IPS-18a (cell line): ENCODE measurements around the gene TFF3.

Experiments
- H3K27ac ChIP-seq: one replicate; pipeline ENCODE4 v1.5.1; 2013; ENCODE audit warnings: low read length
- H3K27me3 ChIP-seq: one replicate; pipeline ENCODE4 v1.6.1; 2013; ENCODE audit warnings: mild to moderate bottlenecking, low read length; ENCODE audit not compliant: control insufficient read depth, insufficient read depth
- H3K36me3 ChIP-seq: one replicate; pipeline ENCODE4 v1.6.1; 2013; ENCODE audit warnings: low read depth, low read length; ENCODE audit not compliant: control insufficient read depth
- H3K4me1 ChIP-seq: one replicate; pipeline ENCODE4 v1.6.1; 2013; ENCODE audit warnings: low read depth, low read length; ENCODE audit not compliant: control insufficient read depth
- H3K4me3 ChIP-seq: one replicate; pipeline ENCODE4 v1.5.1; 2013; ENCODE audit warnings: low read length
- H3K9ac ChIP-seq: one replicate; pipeline ENCODE4 v1.6.1; 2013; ENCODE audit warnings: mild to moderate bottlenecking, low read length, moderate library complexity
- H3K9me3 ChIP-seq: one replicate; pipeline ENCODE4 v1.6.1; 2013; ENCODE audit warnings: low read depth, low read length; ENCODE audit not compliant: control insufficient read depth

Gene TFF3, protein sequence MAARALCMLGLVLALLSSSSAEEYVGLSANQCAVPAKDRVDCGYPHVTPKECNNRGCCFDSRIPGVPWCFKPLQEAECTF

DNA sequence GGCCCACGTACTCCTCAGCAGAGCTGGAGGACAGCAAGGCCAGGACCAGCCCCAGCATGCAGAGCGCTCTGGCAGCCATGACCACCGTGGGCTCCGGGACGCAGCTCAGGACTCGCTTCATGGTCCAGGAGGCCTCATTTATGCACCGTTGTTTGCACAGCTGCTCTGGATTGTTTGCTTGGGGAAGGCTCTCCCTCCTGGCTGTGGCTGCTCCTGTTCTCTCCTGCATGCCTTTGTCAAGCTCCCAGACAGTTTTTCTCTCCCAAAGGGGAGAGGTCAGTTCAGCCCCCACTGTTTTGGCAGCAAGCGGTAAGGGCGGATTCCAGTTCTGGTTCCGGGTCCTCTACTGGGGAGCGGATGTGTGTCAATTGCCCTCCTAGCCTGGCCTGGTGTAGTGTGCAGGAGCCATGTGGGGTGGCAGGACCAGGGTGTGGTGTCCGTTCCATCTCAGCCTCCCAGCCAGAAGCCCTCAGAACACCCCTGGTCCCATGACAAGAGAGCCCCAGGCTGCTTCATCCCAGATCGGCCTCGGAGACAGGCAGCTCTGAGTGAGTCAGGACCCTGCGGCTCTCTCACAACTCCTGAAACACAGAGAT lies at the start of gene TFF3:
TFF3 (minus strand) TSS at position 114 of the 596 bp plus-strand sequence; CDS start at position 79, 35 bp downstream.
- Histone ChIP-seq H3K27me3 (peaks cover 2% of the 10 kb centered on the region), H3K4me3 (no peak within 1 kb of the TSS), H3K27ac (no peak within 1 kb of the TSS), H3K9me3 (no peaks in the 10 kb centered on the region), H3K9ac (no peak within 1 kb of the TSS), H3K4me1 (peaks cover 30% of the 10 kb centered on the region), H3K36me3 (no peaks in the 10 kb centered on the region)

DNA sequence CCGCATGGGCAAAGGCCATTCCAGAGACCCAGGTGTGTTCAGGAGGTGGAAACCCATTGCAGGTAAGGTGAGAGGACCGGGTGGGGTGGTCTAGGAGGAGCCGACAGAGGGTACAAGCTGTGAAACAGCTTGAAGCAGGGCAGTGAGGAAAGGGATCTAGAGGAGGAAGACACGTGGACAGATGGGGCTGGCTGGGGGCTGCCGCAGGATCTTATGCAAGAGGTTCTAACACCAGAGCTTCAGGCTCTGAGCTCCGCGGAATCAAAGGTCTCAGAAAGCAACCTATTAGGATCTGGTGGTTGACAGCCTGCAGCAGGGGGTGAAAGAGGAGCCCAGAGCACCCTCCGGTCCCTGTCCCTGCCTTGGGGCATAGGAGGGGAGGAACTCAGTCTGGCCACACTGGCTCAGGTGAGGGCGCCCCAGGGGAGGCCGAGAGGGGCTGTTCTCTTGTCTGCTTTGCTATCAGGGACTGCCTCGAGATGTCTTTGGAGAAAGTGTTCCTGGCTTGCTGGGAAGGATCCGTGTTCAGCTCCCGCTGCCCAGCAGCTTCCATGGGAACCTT lies 49.2 kb upstream of the TFF3 start:
- no peak overlapping the region for H3K4me3 ChIP-seq
- no peaks in the 10 kb centered on the region for H3K36me3 ChIP-seq
- no peak overlapping the region for H3K9ac ChIP-seq
- no peak overlapping the region for H3K27ac ChIP-seq
- no peaks in the 10 kb centered on the region for H3K9me3 ChIP-seq
- no peaks in the 10 kb centered on the region for H3K27me3 ChIP-seq
- H3K4me1 ChIP-seq, result no peaks in the 10 kb centered on the region

DNA sequence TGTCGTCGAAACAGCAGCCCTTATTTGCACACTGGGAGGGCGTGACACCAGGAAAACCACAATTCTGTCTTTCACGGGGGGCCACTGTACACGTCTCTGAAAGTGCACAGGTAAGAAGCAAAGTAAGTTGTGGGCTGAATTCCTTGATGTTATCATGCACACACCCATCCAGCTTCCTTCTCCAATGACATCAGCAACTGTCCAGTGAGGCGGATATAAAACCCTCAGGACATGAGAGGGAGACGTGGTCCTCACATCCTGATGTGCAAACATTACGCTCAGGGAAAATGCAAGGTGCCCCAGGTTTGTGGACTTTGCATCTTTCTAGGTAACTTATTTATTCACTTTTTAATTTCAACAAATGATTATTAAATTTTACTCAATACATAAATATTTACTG lies 48.1 kb upstream of the TFF3 start:
- no peaks in the 10 kb centered on the region for H3K36me3 ChIP-seq
- H3K4me3 ChIP-seq, result no peak overlapping the region
- no peak overlapping the region for H3K9ac ChIP-seq
- no peaks in the 10 kb centered on the region for H3K9me3 ChIP-seq
- no peaks in the 10 kb centered on the region for H3K27me3 ChIP-seq
- no peak overlapping the region for H3K27ac ChIP-seq
- H3K4me1 ChIP-seq, result no peaks in the 10 kb centered on the region

DNA sequence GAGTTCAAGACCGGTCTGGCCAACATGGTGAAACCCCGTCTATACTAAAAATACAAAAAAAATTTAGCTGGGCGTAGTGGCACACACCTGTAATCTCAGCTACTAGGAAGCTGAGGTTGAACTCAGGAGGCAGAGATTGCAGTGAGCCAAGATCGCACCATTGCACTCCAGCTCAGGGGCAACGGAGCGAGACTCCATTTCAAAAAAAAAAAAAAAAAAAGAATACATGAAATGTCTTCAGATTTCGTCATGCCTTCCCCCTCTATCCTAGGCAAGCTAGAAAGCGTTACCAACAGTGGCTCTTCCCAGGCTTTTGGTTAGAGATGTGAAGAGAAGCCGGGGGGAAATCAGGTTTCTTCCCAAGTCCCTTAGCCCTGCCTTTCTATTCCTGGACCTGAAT lies 47.5 kb upstream of the TFF3 start:
- H3K4me1 ChIP-seq, result no peaks in the 10 kb centered on the region
- H3K9me3 ChIP-seq, result no peaks in the 10 kb centered on the region
- H3K4me3 ChIP-seq, result no peak overlapping the region
- H3K36me3 ChIP-seq, result no peaks in the 10 kb centered on the region
- no peak overlapping the region for H3K27ac ChIP-seq
- H3K9ac ChIP-seq, result no peak overlapping the region
- no peaks in the 10 kb centered on the region for H3K27me3 ChIP-seq

DNA sequence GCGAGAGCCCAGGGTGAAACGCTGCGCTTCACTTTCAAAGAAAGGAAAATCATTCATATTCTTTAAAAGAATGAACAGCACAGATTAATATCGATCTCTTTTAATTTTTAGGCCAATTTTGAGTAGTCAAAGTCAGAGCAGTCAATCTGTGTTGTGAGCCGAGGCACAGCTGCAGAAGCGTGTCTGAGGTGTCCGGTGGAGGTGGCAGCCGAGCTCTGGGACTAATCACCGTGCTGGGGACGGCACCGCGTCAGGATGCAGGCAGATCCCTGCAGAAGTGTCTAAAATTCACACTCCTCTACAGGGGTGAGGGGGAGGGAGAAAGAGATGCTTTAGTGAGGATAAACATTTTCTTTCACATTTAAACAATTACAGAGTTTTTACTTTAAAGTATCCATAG lies 47.0 kb upstream of the TFF3 start:
- Histone ChIP-seq H3K4me1 (no peaks in the 10 kb centered on the region), H3K27ac (no peak overlapping the region), H3K9ac (no peak overlapping the region), H3K9me3 (no peaks in the 10 kb centered on the region), H3K36me3 (no peaks in the 10 kb centered on the region), H3K4me3 (no peak overlapping the region), H3K27me3 (no peaks in the 10 kb centered on the region)

DNA sequence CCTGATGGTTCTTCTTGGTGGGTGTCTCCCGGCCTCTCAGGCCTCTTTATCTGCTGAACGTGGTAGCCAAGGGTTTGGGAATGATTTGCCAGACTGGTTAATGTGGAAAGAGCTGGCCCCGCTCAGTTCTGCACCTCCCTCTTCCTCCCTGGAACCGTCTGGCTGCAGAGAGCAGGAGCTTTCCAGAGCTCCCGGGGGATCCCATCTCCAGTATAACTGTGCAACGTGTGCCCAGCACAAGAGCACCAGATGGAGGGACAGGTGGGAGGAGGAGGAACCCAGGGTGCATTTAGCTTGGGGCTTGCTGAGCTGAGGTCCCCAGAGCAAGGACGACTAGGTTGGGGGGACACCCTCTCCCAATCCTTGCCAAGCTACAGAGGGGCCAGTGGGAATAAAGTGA lies 46.1 kb upstream of the TFF3 start:
- no peak overlapping the region for H3K27ac ChIP-seq

DNA sequence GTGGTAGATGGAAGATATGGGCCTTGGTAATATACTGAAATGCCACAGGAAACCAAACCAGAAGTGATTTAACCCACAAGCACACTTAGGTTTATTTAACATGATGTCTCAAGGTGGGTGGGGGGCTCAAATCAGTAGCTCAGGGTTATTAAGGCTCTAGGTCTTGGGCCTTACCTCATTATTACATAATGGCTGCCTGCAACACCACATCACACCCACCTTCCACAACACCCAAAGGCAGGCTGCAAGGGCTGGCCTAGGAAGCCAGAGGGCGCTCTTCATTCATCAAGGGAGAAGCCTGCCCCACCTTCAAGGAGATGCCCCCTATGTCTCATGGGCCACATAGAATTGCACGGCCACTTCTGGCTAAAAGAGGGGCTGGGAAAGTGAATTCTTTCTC lies 45.1 kb upstream of the TFF3 start:
- Histone ChIP-seq H3K4me3 (no peak overlapping the region), H3K36me3 (no peaks in the 10 kb centered on the region), H3K9me3 (no peaks in the 10 kb centered on the region), H3K27ac (no peak overlapping the region), H3K9ac (no peak overlapping the region), H3K27me3 (no peaks in the 10 kb centered on the region), H3K4me1 (no peaks in the 10 kb centered on the region)

More for the DNA sequence above, 46.1 kb upstream of the TFF3 start:
- H3K27me3 ChIP-seq, result no peaks in the 10 kb centered on the region
- H3K9ac ChIP-seq, result no peak overlapping the region
- H3K4me3 ChIP-seq, result no peak overlapping the region
- H3K4me1 ChIP-seq, result no peaks in the 10 kb centered on the region
- no peaks in the 10 kb centered on the region for H3K9me3 ChIP-seq
- H3K36me3 ChIP-seq, result no peaks in the 10 kb centered on the region

DNA sequence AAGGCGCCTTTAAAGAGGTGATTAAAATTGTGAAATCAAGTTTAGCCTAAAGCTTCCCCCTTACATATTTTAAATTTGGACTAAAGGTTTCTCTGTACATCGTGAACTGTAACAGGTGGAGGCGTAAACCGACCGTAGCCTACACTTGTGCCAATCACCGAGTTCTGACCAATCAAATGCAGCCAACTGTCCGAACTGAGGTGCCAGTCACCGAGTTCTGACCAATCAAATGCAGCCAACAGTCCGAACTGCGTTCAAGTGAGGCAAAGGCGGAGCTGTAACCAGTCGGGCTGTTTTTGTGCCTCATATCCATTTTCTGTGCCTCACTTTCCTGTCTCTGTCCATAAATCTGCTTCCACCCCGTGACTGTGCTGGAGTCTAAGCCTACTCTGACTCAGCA lies 43.7 kb upstream of the TFF3 start:
- no peak overlapping the region for H3K4me3 ChIP-seq
- H3K4me1 ChIP-seq, result no peaks in the 10 kb centered on the region
- no peaks in the 10 kb centered on the region for H3K27me3 ChIP-seq

DNA sequence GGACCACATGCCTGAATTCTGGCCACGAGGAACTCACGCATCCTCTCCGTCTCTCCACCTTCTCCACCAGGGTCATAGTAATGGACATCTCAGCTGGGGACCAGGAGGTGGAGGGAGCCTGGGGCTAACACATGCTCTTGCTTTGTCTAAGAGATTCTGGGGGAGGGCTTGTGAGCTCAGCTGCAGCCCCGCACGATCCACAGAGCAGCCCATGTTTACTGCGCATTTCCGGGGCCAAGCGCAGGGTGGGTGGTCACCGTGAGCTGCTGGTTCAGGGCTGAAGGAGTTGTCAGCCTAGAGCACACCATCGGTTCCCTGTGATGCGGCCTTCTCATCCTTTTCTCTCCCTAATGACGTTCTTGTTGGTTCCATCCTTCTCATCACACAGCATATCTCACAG lies 43.1 kb upstream of the TFF3 start:
- H3K9ac ChIP-seq, result no peak overlapping the region
- no peak overlapping the region for H3K4me3 ChIP-seq
- no peaks in the 10 kb centered on the region for H3K4me1 ChIP-seq
- no peaks in the 10 kb centered on the region for H3K27me3 ChIP-seq
- no peaks in the 10 kb centered on the region for H3K9me3 ChIP-seq
- no peaks in the 10 kb centered on the region for H3K36me3 ChIP-seq
- H3K27ac ChIP-seq, result no peak overlapping the region

More for the DNA sequence above, 43.7 kb upstream of the TFF3 start:
- no peak overlapping the region for H3K9ac ChIP-seq
- H3K27ac ChIP-seq, result no peak overlapping the region
- no peaks in the 10 kb centered on the region for H3K9me3 ChIP-seq
- H3K36me3 ChIP-seq, result no peaks in the 10 kb centered on the region

DNA sequence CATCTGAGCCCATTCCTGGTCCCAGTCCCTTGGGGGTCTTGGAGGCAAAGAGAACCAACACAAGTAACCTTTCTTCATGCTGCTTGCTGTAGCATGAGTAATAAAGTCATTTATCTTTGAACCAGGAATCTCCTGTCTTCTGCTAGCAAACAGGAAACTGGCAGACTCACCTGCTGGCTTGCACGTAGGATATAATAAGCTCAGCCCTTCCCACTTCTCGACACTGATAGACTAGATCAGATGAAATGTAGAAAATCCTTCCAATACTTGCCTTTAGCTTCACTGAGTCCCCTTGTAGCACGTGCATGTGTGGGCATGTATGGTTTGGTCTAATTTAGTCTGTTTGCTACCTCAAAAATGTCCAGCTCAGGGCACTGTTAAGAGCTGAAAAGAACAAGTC lies 42.1 kb upstream of the TFF3 start:
- Histone ChIP-seq H3K9ac (no peak overlapping the region), H3K27ac (no peak overlapping the region), H3K27me3 (no peaks in the 10 kb centered on the region), H3K9me3 (no peaks in the 10 kb centered on the region), H3K4me1 (no peaks in the 10 kb centered on the region), H3K4me3 (no peak overlapping the region), H3K36me3 (no peaks in the 10 kb centered on the region)

DNA sequence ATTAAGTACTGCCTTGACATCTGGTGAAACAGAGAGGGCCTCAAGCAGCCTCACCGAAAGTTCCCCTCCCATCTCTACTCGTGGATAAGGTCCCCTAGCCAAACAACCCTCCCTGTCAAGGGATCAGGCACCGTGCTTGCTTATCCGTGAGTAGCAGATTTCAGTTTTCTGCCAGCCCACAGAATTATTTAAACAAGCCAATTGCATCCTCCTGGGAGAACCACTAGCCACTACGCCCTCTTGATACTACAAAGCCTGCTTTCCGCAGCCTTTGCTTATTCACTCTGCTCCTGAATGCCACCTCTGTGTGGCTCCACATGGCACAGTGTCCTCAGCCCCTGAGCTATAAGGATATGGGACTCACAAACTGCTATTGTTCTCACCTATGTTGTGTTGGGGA lies 41.4 kb upstream of the TFF3 start:
- Histone ChIP-seq H3K27me3 (no peaks in the 10 kb centered on the region), H3K27ac (no peak overlapping the region), H3K4me1 (no peaks in the 10 kb centered on the region)

DNA sequence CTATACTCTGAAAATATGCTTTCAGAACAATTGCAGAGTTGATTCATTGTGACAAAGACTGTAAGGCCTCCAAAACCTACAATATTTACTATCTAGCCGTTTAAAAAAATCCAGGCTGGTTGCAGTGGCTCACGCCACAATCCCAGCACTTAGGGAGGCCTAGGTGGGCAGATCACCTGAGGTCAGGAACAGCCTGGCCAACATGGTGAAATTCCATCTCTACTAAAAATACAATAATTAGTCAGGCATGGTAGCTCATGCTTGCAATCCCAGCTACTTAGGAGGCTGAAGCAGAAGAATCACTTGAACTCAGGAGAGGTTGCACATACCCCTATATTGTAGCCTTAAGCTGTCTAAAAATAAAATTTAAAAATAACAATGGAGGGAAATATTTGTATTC lies 40.8 kb upstream of the TFF3 start:
- Histone ChIP-seq H3K27me3 (no peaks in the 10 kb centered on the region), H3K9ac (no peak overlapping the region), H3K9me3 (no peaks in the 10 kb centered on the region), H3K27ac (no peak overlapping the region), H3K4me1 (no peaks in the 10 kb centered on the region), H3K4me3 (no peak overlapping the region), H3K36me3 (no peaks in the 10 kb centered on the region)

More for the DNA sequence above, 41.4 kb upstream of the TFF3 start:
- Histone ChIP-seq H3K36me3 (no peaks in the 10 kb centered on the region), H3K9me3 (no peaks in the 10 kb centered on the region), H3K9ac (no peak overlapping the region), H3K4me3 (no peak overlapping the region)
